HG03280 (cell line): ENCODE results near the gene APPL2.

ENCODE experiments used
- ATAC-seq: cut with Tn5 transposase; IDR thresholded peaks from one replicate; pipeline ENCODE4 v1.9.1; 2021; ENCODE audit warnings: mild to moderate bottlenecking, moderate library complexity; ENCODE audit not compliant: unreplicated experiment

The APPL2 gene

GRCh38 chr12:105141320-105141922 is 94.6 kb downstream of the APPL2 start:
- no peak for ATAC-seq

- no peak for ATAC-seq
Observed at GRCh38 chr12:105138248-105138647, 97.7 kb downstream of the APPL2 start.
